ENCODE data around the gene CHD6.

Gene CHD6

DNA sequence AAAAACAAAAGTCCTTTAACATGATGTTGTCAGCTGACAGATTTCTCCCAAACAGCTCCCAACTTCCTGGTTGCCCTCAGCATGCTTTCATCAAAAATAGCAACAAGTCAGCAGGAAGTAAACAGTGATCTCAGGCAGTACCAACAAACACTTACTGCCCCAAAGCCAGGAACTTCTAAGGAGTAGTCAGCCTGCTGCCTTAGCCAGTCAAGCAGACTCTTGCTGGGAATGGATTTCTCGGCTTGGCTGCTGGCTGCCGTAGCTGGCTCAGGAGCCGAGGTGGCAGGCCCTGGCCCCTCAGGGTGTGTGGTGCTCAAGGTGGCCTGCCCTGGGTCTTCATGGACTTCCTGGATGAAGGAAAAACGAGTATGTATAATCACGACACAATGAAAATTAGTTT is 205.0 kb downstream of the CHD6 start:
- DNase-seq (ENCODE audit: low spot score) = no peak
- TF ChIP-seq, protein P1, sequence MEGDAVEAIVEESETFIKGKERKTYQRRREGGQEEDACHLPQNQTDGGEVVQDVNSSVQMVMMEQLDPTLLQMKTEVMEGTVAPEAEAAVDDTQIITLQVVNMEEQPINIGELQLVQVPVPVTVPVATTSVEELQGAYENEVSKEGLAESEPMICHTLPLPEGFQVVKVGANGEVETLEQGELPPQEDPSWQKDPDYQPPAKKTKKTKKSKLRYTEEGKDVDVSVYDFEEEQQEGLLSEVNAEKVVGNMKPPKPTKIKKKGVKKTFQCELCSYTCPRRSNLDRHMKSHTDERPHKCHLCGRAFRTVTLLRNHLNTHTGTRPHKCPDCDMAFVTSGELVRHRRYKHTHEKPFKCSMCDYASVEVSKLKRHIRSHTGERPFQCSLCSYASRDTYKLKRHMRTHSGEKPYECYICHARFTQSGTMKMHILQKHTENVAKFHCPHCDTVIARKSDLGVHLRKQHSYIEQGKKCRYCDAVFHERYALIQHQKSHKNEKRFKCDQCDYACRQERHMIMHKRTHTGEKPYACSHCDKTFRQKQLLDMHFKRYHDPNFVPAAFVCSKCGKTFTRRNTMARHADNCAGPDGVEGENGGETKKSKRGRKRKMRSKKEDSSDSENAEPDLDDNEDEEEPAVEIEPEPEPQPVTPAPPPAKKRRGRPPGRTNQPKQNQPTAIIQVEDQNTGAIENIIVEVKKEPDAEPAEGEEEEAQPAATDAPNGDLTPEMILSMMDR (IDR thresholded peaks at IDR 0.05) = no peak
- Histone ChIP-seq H3K4me3 (no peak overlapping the region), H3K27ac (no peak overlapping the region)

- H3K4me3 ChIP-seq = no peak overlapping the region
- DNase-seq (ENCODE audit: low spot score) = no peak
- H3K27ac ChIP-seq = peak overlapping the region; percentile 24 to 47
- TF ChIP-seq, protein P1 (IDR thresholded peaks at IDR 0.05) = no peak
Observed at GRCh38 chr20:41412324-41413120, 205.7 kb downstream of the CHD6 start.

DNA sequence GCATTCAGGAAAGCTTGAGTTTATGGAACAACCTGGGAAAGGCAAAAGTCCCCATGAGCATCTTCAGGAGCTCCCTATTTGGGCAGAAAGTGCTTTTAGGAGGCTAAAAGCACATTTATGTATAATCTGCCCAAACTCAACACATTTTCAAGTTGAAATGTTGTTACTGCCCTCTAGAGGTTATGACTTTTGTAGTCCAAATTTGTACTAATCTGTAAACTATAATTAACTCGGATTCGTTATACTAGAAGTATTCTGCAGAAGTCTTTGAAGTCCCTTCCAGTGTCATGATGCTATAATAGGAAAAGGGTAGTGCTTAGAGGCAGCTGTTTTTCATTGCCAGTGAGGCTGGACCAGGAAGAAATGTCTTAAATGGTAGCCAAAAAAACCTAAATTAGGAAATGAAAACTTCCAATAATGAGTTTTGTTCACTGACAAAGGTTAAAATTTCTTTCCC is 206.8 kb downstream of the CHD6 start:
- Histone ChIP-seq H3K4me3 (no peak overlapping the region), H3K27ac (peak overlapping the region; percentile 24 to 47)
- TF ChIP-seq, protein P1 (IDR thresholded peaks at IDR 0.05) = peak; percentile 20
- DNase-seq (ENCODE audit: low spot score) = no peak

DNA sequence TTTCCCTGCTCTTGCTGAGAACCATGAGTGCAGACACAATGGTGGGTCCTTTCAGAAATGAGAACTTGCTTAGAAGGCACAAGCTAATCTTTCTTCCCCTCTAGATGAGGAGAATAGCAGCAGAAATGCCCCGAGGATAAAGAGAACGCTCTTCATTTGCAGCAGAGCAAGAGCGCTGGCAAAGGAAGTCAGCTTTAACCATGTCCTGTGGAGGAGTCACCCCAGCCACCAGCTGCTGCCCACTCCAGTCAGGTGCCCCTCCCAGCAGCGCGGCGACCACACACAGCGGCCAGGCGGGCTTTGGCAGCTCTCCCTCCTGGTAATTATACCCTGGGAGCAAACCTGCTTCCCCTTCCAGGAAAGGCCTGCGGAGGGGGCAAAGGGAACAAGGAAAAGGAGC is 209.2 kb downstream of the CHD6 start:
- DNase-seq (ENCODE audit: low spot score) = no peak
- Histone ChIP-seq H3K27ac (no peak overlapping the region), H3K4me3 (no peak overlapping the region)
- TF ChIP-seq, protein P1 (IDR thresholded peaks at IDR 0.05) = no peak

DNA sequence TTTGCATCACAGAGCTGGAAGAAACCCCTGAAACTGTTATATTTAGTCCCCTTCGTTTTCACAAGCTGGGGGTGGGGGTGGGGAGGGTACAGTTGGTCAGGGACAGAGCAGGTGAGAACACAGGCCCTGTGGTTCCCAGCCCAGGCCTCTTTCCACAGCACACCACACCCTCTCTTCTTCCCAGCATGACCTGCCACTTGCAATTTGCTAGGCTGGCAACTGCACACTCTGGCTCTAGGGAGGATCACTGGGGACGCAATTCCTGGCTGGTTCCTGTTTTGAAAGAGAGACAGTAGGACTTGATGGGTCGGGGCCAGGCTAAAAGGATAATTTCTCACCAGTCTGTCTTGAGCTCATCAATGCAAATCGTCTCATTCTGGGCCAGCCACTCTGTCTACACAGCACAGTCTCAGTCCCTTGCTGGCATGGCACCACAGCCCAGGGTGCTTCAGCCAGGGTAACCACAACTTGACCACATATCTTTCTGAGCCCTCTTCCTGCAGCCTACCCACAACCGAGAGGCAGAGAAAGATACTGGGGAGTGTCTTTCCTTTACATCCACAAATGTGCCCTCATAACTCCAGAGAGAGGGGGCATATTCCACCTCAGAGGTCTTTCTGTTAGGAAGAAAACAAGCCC is 209.9 kb downstream of the CHD6 start:
- DNase-seq (ENCODE audit: low spot score) = no peak
- no peak overlapping the region for H3K27ac ChIP-seq
- no peak overlapping the region for H3K4me3 ChIP-seq
- TF ChIP-seq, protein P1 (IDR thresholded peaks at IDR 0.05) = no peak

DNA sequence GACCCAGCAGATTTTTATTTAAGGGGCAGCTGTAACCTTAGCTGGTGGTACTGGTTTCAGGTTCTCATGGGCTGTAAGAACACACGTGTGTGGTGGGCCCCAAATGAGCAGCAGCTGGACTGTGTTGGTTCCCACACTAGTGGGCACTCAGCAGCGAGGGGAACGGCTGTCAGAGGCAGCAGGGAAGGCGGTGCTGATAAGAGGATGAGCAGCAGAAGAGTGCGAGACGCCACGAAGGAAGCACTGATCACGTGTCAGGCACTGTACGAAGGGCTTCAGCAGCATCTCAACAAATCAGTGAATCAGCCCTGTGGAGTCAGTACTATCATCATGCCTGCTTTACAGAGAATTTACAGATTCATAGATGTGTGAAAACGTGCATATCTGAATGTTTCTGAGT is 210.6 kb downstream of the CHD6 start:
- TF ChIP-seq, protein P1 (IDR thresholded peaks at IDR 0.05) = no peak
- no peak for DNase-seq (ENCODE audit: low spot score)
- Histone ChIP-seq H3K4me3 (no peak overlapping the region), H3K27ac (no peak overlapping the region)
